ENCODE results near the gene RMI2. TPM values are rescaled to one million over a fixed set of nuclear protein-coding genes. Genes with fewer than 3 reads are reported as not detected.

RMI2 gene
- polyA plus RNA-seq, 1 donor (not counting 4 experiments of a cell fraction or from before 2014, with no cell fraction given): 6.8 TPM

DNA sequence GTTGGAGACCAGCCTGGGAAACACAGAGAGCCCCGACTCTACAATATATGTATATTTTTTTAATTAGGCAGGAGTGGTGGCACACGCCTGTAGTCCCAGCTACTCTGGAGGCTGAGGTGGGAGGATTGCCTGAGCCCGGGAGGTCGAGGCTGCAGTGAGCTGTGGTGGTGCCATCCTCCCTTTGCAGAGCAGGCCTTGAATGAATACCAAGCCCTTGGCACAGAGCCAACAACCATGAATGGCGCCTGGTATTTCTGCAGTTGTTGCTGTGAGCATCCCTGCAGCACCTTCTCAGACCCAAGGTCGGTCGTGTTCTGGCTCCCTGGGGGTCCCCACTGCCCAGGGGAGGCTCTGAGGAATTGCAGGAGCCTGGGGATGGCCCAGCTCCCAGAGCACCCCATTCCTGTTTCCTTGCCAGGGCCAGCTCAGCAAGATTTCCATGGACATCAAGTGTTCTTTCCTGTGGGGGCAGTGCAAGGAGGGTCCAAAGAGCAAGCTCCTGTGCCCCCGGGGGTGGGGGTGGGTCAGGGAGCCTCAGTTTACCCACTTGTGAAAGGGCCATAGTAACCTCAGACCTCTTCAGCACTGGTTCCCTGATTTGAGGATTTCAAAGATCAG is 25.6 kb upstream of the RMI2 start:
- no peak overlapping the region for H3K27ac ChIP-seq (ENCODE audit: control insufficient read depth, insufficient read depth, low read length)

DNA sequence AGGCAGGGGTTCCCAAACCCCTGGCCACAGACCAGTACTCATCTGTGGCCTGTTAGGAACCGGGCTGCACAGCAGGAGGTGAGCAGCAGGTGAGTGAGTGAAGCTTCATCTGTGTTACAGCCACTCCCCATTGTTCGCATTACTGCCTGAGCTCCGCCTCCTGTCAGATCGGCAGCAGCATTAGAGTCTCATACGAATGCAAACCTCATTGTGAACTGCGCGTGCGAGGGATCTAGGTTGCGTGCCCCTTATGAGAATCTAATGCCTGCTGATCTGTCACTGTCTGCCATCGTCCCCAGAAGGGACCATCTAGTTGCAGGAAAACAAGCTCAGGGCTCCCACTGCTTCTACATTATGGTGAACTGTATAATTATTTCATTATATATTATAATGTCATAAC is 25.1 kb upstream of the RMI2 start:
- no peak overlapping the region for H2AFZ ChIP-seq (ENCODE audit: control insufficient read depth, low read length)
- FAIRE-seq (no peak), DNase-seq (ENCODE audit: low read depth, low spot score) (no peak)
- H3K4me3 ChIP-seq (ENCODE audit: control insufficient read depth in 2 of 3, extremely low read depth in 1 of 3, insufficient read depth in 2 of 3, low read depth in 1 of 3, low read length in 3 of 3): no peak overlapping the region
- no peaks in the 10 kb centered on the region for H3K4me1 ChIP-seq (ENCODE audit: control insufficient read depth, extremely low read depth, insufficient read depth, low read length)
- no peak overlapping the region for H3K4me2 ChIP-seq (ENCODE audit: control insufficient read depth, extremely low read depth, insufficient read depth, low read depth, low read length)
- no peaks in the 10 kb centered on the region for H3K9me3 ChIP-seq (ENCODE audit: control insufficient read depth, low read depth, low read length)
- no peaks in the 10 kb centered on the region for H3K79me2 ChIP-seq (ENCODE audit: control insufficient read depth, insufficient read depth, low read length)
- dilution Hi-C loops (cut with MboI; ENCODE audit: extremely low pct_ligation_motif_present, low sequenced_read_pairs): no loop called here
- H3K9ac ChIP-seq (ENCODE audit: control insufficient read depth, extremely low read depth, insufficient read depth, low read length): no peak overlapping the region
- H4K20me1 ChIP-seq (ENCODE audit: control insufficient read depth, extremely low read depth, insufficient read depth, low read length): no peaks in the 10 kb centered on the region
- no peaks in the 10 kb centered on the region for H3K36me3 ChIP-seq (ENCODE audit: control insufficient read depth in 2 of 2, extremely low read depth in 1 of 2, insufficient read depth in 2 of 2, low read length in 2 of 2)
- no peaks in the 10 kb centered on the region for H3K27me3 ChIP-seq (ENCODE audit: control insufficient read depth, extremely low read depth, insufficient read depth, low read length)
- TF ChIP-seq, protein P1, sequence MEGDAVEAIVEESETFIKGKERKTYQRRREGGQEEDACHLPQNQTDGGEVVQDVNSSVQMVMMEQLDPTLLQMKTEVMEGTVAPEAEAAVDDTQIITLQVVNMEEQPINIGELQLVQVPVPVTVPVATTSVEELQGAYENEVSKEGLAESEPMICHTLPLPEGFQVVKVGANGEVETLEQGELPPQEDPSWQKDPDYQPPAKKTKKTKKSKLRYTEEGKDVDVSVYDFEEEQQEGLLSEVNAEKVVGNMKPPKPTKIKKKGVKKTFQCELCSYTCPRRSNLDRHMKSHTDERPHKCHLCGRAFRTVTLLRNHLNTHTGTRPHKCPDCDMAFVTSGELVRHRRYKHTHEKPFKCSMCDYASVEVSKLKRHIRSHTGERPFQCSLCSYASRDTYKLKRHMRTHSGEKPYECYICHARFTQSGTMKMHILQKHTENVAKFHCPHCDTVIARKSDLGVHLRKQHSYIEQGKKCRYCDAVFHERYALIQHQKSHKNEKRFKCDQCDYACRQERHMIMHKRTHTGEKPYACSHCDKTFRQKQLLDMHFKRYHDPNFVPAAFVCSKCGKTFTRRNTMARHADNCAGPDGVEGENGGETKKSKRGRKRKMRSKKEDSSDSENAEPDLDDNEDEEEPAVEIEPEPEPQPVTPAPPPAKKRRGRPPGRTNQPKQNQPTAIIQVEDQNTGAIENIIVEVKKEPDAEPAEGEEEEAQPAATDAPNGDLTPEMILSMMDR (optimal IDR thresholded peaks at IDR 0.05 in 1 of 3, IDR thresholded peaks at IDR 0.05 in 1 of 3, conservative IDR thresholded peaks at IDR 0.05 in 1 of 3; ENCODE audit: extremely low read depth in 1 of 3, insufficient read depth in 2 of 3, low read length in 3 of 3): no peak
- TF ChIP-seq EZH2 (IDR thresholded peaks at IDR 0.05; ENCODE audit: low read length): no peak
- no peak overlapping the region for H3K27ac ChIP-seq (ENCODE audit: control insufficient read depth, insufficient read depth, low read length)
- no peaks in the 10 kb centered on the region for H3K9me1 ChIP-seq (ENCODE audit: control insufficient read depth, extremely low read depth, insufficient read depth, low read length)

More for the DNA sequence above, 25.6 kb upstream of the RMI2 start:
- H3K9me1 ChIP-seq (ENCODE audit: control insufficient read depth, extremely low read depth, insufficient read depth, low read length): no peaks in the 10 kb centered on the region
- no peak for FAIRE-seq
- no peaks in the 10 kb centered on the region for H3K4me1 ChIP-seq (ENCODE audit: control insufficient read depth, extremely low read depth, insufficient read depth, low read length)
- H3K36me3 ChIP-seq (ENCODE audit: control insufficient read depth in 2 of 2, extremely low read depth in 1 of 2, insufficient read depth in 2 of 2, low read length in 2 of 2): no peaks in the 10 kb centered on the region
- no peaks in the 10 kb centered on the region for H3K79me2 ChIP-seq (ENCODE audit: control insufficient read depth, insufficient read depth, low read length)
- H3K4me2 ChIP-seq (ENCODE audit: control insufficient read depth, extremely low read depth, insufficient read depth, low read depth, low read length): no peak overlapping the region
- TF ChIP-seq EZH2 (IDR thresholded peaks at IDR 0.05; ENCODE audit: low read length): no peak
- TF ChIP-seq, protein P1 (optimal IDR thresholded peaks at IDR 0.05 in 1 of 3, IDR thresholded peaks at IDR 0.05 in 1 of 3, conservative IDR thresholded peaks at IDR 0.05 in 1 of 3; ENCODE audit: extremely low read depth in 1 of 3, insufficient read depth in 2 of 3, low read length in 3 of 3): no peak
- H3K9me3 ChIP-seq (ENCODE audit: control insufficient read depth, low read depth, low read length): no peaks in the 10 kb centered on the region
- dilution Hi-C loops (cut with MboI; ENCODE audit: extremely low pct_ligation_motif_present, low sequenced_read_pairs): no loop called here
- no peak for DNase-seq (ENCODE audit: low read depth, low spot score)
- H4K20me1 ChIP-seq (ENCODE audit: control insufficient read depth, extremely low read depth, insufficient read depth, low read length): no peaks in the 10 kb centered on the region
- H3K27me3 ChIP-seq (ENCODE audit: control insufficient read depth, extremely low read depth, insufficient read depth, low read length): no peaks in the 10 kb centered on the region
- H2AFZ ChIP-seq (ENCODE audit: control insufficient read depth, low read length): no peak overlapping the region
- H3K9ac ChIP-seq (ENCODE audit: control insufficient read depth, extremely low read depth, insufficient read depth, low read length): no peak overlapping the region
- no peak overlapping the region for H3K4me3 ChIP-seq (ENCODE audit: control insufficient read depth in 2 of 3, extremely low read depth in 1 of 3, insufficient read depth in 2 of 3, low read depth in 1 of 3, low read length in 3 of 3)
